HG03521 (cell line): ENCODE measurements around the gene DCLK1.

Experiments used
- ATAC-seq: cut with Tn5 transposase; IDR thresholded peaks from one replicate; pipeline ENCODE4 v1.9.1; 2021; ENCODE audit warnings: mild to moderate bottlenecking, moderate library complexity; ENCODE audit not compliant: unreplicated experiment

The DCLK1 gene

GRCh38 chr13:35957241-35957731 is 173.9 kb downstream of the DCLK1 start:
- ATAC-seq = no peak

DNA sequence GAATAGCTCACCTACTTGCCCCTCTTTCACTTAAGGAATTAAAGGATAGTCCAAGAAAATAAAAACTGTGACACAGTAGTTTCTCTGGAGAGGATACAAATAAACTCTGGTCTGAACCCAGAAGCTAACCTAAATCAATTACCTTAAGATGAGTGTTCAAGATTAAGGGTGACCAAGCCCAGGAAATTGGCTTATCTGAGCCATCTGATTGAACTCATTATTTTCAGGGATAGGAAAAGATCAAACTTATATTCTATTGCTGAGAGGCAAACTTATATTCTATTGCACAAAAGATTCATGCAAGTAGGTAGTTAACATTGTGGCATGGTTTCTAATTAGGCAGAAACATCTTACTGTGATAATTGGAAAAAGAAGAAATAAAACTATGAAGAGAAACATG is 175.1 kb downstream of the DCLK1 start:
- no peak for ATAC-seq

- ATAC-seq = no peak
Measured at GRCh38 chr13:35954207-35954560, 177.0 kb downstream of the DCLK1 start.

DNA sequence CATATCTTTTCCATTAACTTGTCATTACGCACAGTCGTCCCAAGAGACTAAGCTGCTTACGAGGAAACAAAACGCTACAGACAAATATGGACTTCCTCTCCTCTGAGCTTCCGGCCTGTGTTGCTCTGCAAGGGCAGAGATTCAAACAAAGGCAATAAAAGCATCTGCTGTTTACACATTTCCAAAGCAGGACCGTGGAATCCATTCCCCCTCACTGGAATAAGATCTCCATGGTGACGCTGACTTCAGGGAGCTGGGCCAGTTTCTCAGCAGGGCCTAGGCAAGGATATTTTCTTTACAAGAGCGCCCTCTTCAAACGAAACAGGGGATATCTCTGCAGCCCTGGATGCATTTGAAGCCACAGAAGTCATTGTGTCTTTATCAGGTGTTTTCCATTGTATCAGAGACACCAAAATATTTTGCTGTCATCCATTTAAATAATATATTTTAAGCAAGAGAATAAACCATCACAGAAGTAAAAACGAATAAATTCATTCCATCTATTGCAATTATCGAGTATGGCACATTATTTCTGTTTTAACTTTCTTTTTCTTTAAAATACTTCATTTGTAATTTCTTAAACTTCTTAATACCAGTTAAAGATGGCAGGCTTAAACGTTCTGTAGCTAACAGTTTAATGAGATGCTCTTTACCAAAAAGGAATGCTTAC is 177.5 kb downstream of the DCLK1 start:
- no peak for ATAC-seq

DNA sequence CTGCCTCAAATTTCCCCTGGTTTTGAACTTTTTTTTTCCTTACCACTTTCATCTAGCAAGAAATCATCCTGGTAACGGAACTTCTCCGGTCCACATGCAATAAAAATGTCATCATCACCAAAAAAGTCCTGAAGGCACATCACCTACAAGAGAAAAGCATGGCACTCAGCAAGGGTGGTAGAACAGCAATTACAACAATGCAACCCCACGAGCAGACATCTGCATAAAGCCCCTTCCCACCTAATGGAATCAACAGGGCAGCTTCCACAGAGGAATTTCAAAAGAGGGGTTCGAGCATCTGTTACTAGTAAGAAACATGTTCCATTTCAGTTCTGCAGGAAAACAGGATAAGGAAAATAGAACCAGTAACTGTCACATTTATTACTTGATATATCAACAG is 183.9 kb downstream of the DCLK1 start:
- ATAC-seq = no peak

DNA sequence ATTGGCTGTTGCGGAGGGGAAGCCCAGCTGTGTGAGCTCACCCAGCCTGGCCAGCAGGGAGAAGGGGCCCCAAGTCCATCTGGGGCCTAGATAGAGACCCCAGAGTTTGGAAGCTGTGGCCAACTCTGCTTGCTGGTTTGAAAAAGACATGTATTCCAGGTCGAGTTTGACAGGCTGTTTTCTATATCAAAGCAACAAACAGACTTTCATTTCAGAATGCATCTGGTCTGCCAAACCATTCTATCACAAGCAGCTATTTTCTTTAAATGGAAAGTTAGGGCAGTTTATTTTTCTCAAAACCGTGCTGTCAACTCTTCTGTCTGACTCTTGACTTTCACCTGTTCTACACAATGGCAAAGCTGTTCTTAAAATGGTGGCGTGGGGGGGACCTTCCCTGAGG is 185.8 kb downstream of the DCLK1 start:
- ATAC-seq = no peak

GRCh38 chr13:35941374-35941773 is 189.8 kb downstream of the DCLK1 start:
- ATAC-seq = no peak

GRCh38 chr13:35940734-35941133 is 190.4 kb downstream of the DCLK1 start:
- no peak for ATAC-seq

- no peak for ATAC-seq
Measured at GRCh38 chr13:35936246-35936978, 194.8 kb downstream of the DCLK1 start.

DNA sequence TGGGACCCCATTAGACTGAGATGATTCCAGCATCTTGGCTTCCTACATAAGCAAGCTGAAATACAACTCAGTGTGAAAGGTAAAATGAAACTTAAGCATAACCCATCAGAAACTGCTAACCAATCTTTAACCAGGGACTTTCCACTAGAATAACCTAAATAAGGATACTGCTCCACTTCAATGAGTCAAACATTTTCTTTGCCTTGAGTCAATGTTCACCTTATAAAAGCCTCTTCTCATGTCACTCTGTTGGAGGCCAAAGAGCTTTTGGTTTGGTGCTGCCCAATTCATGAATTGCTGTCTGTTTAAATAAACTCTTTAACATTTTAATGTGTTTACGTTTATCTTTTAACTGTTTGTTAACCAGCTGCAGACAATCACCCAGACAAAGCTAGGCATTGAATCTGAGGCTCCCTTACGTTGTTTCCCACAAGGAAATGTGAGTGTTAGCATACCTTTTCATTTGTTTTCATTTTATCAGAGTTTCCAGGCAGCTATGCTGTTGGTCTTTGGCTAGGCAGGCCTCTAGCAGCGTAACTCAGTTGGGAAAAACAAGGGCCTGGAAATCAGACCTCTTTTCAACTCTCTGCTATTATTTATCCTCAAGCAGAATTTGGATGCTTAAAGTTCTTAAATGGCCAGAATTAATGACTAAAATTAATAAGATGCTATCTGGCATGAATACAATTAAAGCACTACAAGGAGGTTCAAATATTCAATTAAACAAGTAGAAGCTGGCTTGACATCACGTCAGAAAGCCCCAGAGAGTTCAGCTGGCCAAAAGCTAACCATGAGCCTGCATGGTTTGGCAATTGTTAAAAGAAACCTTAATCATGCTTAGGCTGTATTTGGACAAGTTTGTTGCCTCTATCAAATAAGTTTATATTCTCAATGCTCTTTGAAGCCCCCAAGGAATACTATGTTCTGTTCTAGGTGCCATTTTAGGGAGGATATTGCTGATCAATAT is 200.2 kb downstream of the DCLK1 start:
- no peak for ATAC-seq

DNA sequence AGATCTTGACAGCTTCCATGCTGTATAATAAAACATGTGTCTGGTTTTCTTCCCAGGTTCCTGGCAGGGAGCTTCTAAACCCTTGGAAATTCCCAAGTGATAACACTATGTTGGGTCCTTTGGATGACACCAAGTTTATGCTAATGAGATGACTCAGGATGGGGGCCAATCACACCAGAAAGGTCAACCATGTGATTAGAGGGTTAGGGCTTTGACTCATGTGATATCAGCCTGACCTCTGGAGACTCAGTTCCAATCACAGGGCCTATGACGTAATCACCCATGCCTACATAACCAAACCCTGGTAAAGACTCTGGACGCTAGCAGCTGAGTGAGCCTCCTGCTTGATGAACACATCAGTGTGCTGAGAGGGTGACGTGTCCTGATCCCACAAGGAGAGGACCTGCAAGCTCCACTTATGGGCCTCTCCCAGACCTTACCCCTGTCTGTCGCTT is 203.6 kb downstream of the DCLK1 start:
- no peak for ATAC-seq

GRCh38 chr13:35926859-35927530 is 204.2 kb downstream of the DCLK1 start:
- no peak for ATAC-seq

- no peak for ATAC-seq
Measured at GRCh38 chr13:35925669-35926068, 205.5 kb downstream of the DCLK1 start.

DNA sequence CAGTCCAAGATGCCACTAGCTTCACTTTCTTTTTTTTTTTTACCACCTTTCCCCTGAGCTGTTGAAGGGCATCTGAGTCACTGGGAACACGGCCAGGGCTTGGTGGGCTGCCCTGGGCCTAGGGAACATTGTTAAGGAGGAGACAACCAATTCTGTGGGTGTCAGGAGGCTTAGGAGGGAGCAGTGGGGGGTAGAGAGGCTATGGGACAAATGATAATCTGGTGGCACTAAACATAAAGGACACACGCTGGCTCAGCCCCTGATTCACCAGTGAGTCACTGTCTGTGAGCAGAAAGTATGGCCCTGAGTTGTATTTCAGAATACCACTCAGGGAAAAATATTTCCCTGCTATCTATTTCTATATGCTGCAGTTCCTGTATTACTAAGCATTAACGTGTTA is 207.8 kb downstream of the DCLK1 start:
- ATAC-seq = no peak

GRCh38 chr13:35920816-35921215 is 210.4 kb downstream of the DCLK1 start:
- ATAC-seq = no peak

- ATAC-seq = no peak
Measured at GRCh38 chr13:35917942-35918645, 213.1 kb downstream of the DCLK1 start.

- ATAC-seq = peak; percentile 35
Measured at GRCh38 chr13:35917252-35917941, 213.8 kb downstream of the DCLK1 start.

GRCh38 chr13:35916146-35916545 is 215.0 kb downstream of the DCLK1 start:
- no peak for ATAC-seq

DNA sequence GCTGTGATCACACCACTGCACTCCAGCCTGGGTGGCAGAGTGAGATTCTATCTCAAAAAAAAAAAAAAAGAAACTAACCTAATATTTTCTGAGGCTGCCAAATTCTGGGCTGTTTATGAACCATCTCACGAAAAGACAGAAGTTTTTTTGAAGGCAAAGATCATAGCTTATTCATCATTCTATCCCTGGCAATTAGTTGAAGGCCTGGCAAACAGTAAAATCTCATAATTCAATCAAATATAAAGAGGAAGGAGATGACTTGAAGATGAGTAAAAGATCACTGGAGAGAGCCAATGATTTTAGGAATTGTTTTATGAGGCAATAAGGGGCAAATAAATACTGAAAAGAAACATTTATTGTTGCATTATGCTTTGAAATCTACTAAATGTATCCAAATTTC is 216.5 kb downstream of the DCLK1 start:
- ATAC-seq = no peak

DNA sequence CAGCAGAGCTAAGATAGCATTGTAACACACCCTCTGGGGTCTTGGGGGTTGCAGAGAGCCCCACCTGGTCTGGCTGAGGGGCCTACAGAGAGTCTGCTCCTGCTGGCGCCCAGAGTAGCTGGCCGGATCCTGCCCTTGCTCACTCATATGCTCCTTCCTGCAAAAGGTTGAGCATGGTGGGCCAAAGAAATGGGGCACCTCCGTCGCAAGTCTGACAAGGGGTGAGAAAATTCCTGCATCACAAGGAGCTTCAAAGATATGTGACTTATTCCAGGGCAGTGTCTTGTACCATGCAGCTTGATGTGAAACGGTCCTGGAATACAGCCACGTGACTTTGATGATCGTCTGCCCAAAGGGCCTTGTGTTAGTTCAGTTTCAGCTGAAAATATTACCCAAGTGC is 218.3 kb downstream of the DCLK1 start:
- ATAC-seq = no peak
